BJ (cell line): ENCODE data around the gene DEAF1. TPM values are rescaled to one million over a fixed set of nuclear protein-coding genes. Genes with fewer than 3 reads are reported as not detected.

Source experiments
- CTCF ChIA-PET: fragments of 350-600 bp; formaldehyde crosslinking; extraction: SDS; loops from one replicate; lab custom pipeline; 2021; ENCODE audit warnings: antibody characterized with exemption, inconsistent platforms; lab: Yijun Ruan, JAX
- POLR2A ChIA-PET: fragments of 300-600 bp; sonication (Branson Sonifier 250); formaldehyde crosslinking; extraction: SDS; loops from one replicate; lab custom pipeline; 2021; ENCODE audit warnings: antibody characterized with exemption; lab: Charles Lee
- DNase-seq: peaks from one replicate; pipeline ENCODE4 v3.0.0-alpha.2; 2011; ENCODE audit warnings: low read depth
- H3K27me3 ChIP-seq: 2 replicates; pipeline ENCODE4 v1.6.0; 2011; ENCODE audit warnings: low read length; ENCODE audit not compliant: control insufficient read depth, insufficient read depth
- H3K36me3 ChIP-seq: 2 replicates; pipeline ENCODE4 v1.5.1; 2011; ENCODE audit warnings: low read length; ENCODE audit not compliant: control insufficient read depth, insufficient read depth
- H3K4me3 ChIP-seq: 2 replicates; pipeline ENCODE4 v1.5.1; 2011; ENCODE audit warnings: low read depth, mild to moderate bottlenecking, control low read depth, low read length
- polyA plus RNA-seq: library from polyadenylated mRNA; depleted of rRNA; stranded (reverse); fragments of >200 nt; gene quantifications from 2 replicates; pipeline ENCODE4 v1.2.3, GENCODE V29; 2011
- TF ChIP-seq, protein P1 (sequence below): IDR thresholded peaks from 2 replicates; pipeline ENCODE4 v1.5.1; 2011; ENCODE audit warnings: low read depth, mild to moderate bottlenecking, control low read depth, inconsistent platforms, low read length, moderate library complexity; ENCODE audit not compliant: insufficient read depth

Gene DEAF1
- polyA plus RNA-seq, 1 experiment = 27.7 TPM

DNA sequence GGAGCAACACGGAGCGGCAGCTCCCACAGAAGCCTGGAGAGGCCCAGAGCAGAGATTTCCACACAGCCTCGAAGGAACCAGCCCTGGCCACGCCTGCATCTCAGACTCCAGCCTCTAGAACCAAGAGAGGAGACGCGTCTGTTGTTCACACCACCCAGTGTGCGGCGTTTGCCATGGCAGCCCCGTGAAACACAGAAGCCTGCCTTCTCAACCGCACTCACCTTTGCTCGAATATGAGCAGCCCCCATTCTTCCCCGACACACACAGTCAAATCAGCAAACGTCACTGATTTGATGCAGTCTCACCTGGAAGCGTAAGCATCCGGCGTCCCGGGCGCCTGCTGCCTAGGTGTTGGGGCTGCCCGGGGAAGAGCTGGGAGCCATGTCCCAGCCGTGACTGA is 38.0 kb upstream of the DEAF1 start:
- TF ChIP-seq, protein P1, sequence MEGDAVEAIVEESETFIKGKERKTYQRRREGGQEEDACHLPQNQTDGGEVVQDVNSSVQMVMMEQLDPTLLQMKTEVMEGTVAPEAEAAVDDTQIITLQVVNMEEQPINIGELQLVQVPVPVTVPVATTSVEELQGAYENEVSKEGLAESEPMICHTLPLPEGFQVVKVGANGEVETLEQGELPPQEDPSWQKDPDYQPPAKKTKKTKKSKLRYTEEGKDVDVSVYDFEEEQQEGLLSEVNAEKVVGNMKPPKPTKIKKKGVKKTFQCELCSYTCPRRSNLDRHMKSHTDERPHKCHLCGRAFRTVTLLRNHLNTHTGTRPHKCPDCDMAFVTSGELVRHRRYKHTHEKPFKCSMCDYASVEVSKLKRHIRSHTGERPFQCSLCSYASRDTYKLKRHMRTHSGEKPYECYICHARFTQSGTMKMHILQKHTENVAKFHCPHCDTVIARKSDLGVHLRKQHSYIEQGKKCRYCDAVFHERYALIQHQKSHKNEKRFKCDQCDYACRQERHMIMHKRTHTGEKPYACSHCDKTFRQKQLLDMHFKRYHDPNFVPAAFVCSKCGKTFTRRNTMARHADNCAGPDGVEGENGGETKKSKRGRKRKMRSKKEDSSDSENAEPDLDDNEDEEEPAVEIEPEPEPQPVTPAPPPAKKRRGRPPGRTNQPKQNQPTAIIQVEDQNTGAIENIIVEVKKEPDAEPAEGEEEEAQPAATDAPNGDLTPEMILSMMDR = no peak
- ChIA-PET POLR2A (no interaction called here), CTCF (interaction anchor here (2.3 kb wide), 1 partner anchor 14 kb away, joined by 8 read pairs; the partner anchor contains the start of gene TALDO1)
- DNase-seq = no peak
- Histone ChIP-seq H3K27me3 (peaks cover 1% of the 10 kb centered on the region), H3K4me3 (no peak overlapping the region), H3K36me3 (no peaks in the 10 kb centered on the region)

DNA sequence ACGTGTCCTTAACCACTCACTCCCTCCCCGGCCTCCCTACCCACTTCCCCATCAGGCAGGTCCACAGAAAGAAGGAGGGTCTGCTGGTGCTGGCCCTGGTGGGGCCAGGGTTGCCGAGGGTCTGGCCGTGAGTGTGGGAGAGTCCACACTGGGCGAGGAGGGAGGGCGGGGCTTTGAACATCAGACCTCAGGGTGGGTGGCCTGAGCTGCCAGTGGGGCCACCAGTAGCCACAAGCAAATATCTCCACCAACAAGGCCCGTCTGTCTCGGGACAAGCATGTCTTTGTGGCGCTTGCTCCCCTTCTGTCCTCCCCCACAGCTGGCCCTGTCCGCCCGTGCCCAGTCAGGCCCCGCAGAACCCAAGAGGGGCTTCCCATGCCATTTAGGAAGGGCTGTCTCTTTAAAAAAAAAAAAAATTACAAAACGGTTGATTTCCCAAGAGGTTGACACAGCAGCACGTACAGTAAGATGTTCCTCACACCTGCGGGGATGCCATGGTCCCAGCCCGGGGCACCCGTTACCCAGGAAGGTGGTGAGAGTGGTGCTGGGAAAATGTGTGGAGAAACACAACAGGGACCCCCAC is 34.6 kb upstream of the DEAF1 start:
- H3K27me3 ChIP-seq = peaks cover 1% of the 10 kb centered on the region
- no peak for DNase-seq
- H3K36me3 ChIP-seq = peaks cover under 1% of the 10 kb centered on the region; the same call in 1 of the 2 replicates
- POLR2A ChIA-PET = no interaction called here
- CTCF ChIA-PET = interaction anchor here (5.2 to 6.9 kb wide), 2 partner anchors 33 to 68 kb away, joined by 40 to 43 read pairs; partner anchors contain the start of genes DEAF1 and TMEM80
- H3K4me3 ChIP-seq = no peak overlapping the region
- TF ChIP-seq, protein P1 = no peak

- peaks cover 1% of the 10 kb centered on the region for H3K27me3 ChIP-seq
- no peak for DNase-seq
- POLR2A ChIA-PET = no interaction called here
- H3K36me3 ChIP-seq = peaks cover 2% of the 10 kb centered on the region; the same call in 1 of the 2 replicates
- TF ChIP-seq, protein P1 = no peak
- CTCF ChIA-PET = interaction anchor here (1.0 to 6.9 kb wide), 19 partner anchors 9 to 174 kb away, joined by 3 to 43 read pairs (median 9); partner anchors contain the start of genes DEAF1, TALDO1 and TMEM80
- H3K4me3 ChIP-seq = no peak overlapping the region
Measured at GRCh38 chr11:728901-729491, 34.0 kb upstream of the DEAF1 start.

- peaks cover 2% of the 10 kb centered on the region; the same call in 1 of the 2 replicates for H3K36me3 ChIP-seq
- DNase-seq = peak; percentile 32
- no peak overlapping the region for H3K4me3 ChIP-seq
- peaks cover 1% of the 10 kb centered on the region for H3K27me3 ChIP-seq
- ChIA-PET POLR2A (interaction anchor here (0.5 kb wide), 1 partner anchor 33 kb away, joined by 7 read pairs; the partner anchor contains the start of gene TMEM80), CTCF (interaction anchor here (0.9 to 6.9 kb wide), 30 partner anchors 9 to 173 kb away, joined by 3 to 43 read pairs (median 6); partner anchors contain the start of genes DEAF1, TALDO1 and TMEM80)
- TF ChIP-seq, protein P1 = peak; percentile 100
Measured at GRCh38 chr11:727859-728748, 33.1 kb upstream of the DEAF1 start.
